SK-N-SH (cell line): Measurements from ENCODE around the gene SLC26A1. TPM values are rescaled to one million over a fixed set of nuclear protein-coding genes. Genes with fewer than 3 reads are reported as not detected.

ENCODE experiments used
- CTCF ChIA-PET: fragments of 300-600, 350-600 bp; formaldehyde crosslinking; extraction: SDS; loops from one replicate; lab custom pipeline; 2021; lab: Yijun Ruan, JAX
- POLR2A ChIA-PET: fragments of 350-600 bp; sonication (Branson Sonifier 250); formaldehyde crosslinking; extraction: SDS; loops from one replicate; lab custom pipeline; 2020; ENCODE audit warnings: antibody characterized with exemption, inconsistent platforms; lab: Yijun Ruan, JAX
- DNase-seq: peaks from one replicate; pipeline ENCODE4 v3.0.0; 2012
- H2AFZ ChIP-seq: fragments of 200-600 bp; sonication (generic); 2 replicates; pipeline ENCODE4 v1.8.1; 2016; ENCODE audit warnings: antibody characterized with exemption, mild to moderate bottlenecking, low read depth
- H3F3A ChIP-seq: fragments of 200-600 bp; sonication (generic); replicated peaks from 2 replicates; pipeline ENCODE3; 2016; ENCODE audit warnings: antibody characterized with exemption, mild to moderate bottlenecking; ENCODE audit not compliant: insufficient read depth
- H3K27ac ChIP-seq, 2 experiments: fragments of 200-500 bp in 1 of 2; fragments of 200-600 bp in 1 of 2; sonication (Bioruptor generic) in 1 of 2; sonication (generic), shearing (Covaris generic) in 1 of 2; 2 replicates each; pipeline versions ENCODE4 v1.5.1 to v1.6.1; 2014 to 2016; ENCODE audit warnings: low read depth in 2 of 2, inconsistent platforms in 1 of 2, low read length in 1 of 2, mild to moderate bottlenecking in 1 of 2, mixed read lengths in 1 of 2
- H3K27me3 ChIP-seq: fragments of 200-600 bp; sonication (generic), shearing (Covaris generic); 2 replicates; pipeline ENCODE4 v1.6.1; 2016; ENCODE audit warnings: mixed run types; ENCODE audit not compliant: insufficient read depth
- H3K36me3 ChIP-seq, 2 experiments: fragments of 200-500 bp in 1 of 2; fragments of 200-600 bp in 1 of 2; sonication (Bioruptor generic) in 1 of 2; sonication (generic) in 1 of 2; replicated peaks in 1 of 2; 2 replicates each; pipeline versions ENCODE3 to v1.5.1; 2014 to 2016; ENCODE audit warnings: low read length in 1 of 2, mild to moderate bottlenecking in 1 of 2; ENCODE audit not compliant: insufficient read depth in 2 of 2, control insufficient read depth in 1 of 2
- H3K4me1 ChIP-seq, 2 experiments: fragments of 200-500 bp in 1 of 2; fragments of 200-600 bp in 1 of 2; sonication (Bioruptor generic) in 1 of 2; sonication (generic), shearing (Covaris generic) in 1 of 2; 2 replicates each; pipeline versions ENCODE4 v1.5.1 to v1.6.1; 2014 to 2016; ENCODE audit warnings: low read depth in 1 of 2, low read length in 1 of 2, mixed run types in 1 of 2; ENCODE audit not compliant: insufficient read depth in 2 of 2, control insufficient read depth in 1 of 2
- H3K4me2 ChIP-seq: fragments of 200-600 bp; sonication (generic), shearing (Covaris generic); 2 replicates; pipeline ENCODE4 v1.6.1; 2017; ENCODE audit warnings: mixed run types
- H3K4me3 ChIP-seq, 2 experiments: fragments of 200-500 bp in 1 of 2; fragments of 200-600 bp in 1 of 2; sonication (Bioruptor generic) in 1 of 2; sonication (generic), shearing (Covaris generic) in 1 of 2; 2 replicates each; pipeline versions ENCODE4 v1.5.1 to v1.8.1; 2014 to 2016; ENCODE audit warnings: low read depth in 2 of 2, inconsistent platforms in 1 of 2, low read length in 1 of 2, mild to moderate bottlenecking in 1 of 2, mixed read lengths in 1 of 2, moderate library complexity in 1 of 2
- H3K79me2 ChIP-seq: fragments of 200-600 bp; sonication (generic); 2 replicates; pipeline ENCODE4 v1.8.1; 2017; ENCODE audit warnings: mild to moderate bottlenecking; ENCODE audit not compliant: insufficient read depth
- H3K9ac ChIP-seq: fragments of 200-600 bp; sonication (generic); 2 replicates; pipeline ENCODE4 v1.6.1; 2017; ENCODE audit warnings: mixed run types
- H3K9me2 ChIP-seq: fragments of 200-600 bp; sonication (generic); 2 replicates; pipeline ENCODE4 v1.6.1; 2017; ENCODE audit warnings: mixed run types
- H3K9me3 ChIP-seq: fragments of 200-600 bp; sonication (generic); 2 replicates; pipeline ENCODE4 v1.6.1; 2017; ENCODE audit warnings: mixed run types, mild to moderate bottlenecking, moderate library complexity
- H4K20me1 ChIP-seq: fragments of 200-600 bp; sonication (generic); 2 replicates; pipeline ENCODE4 v1.6.1; 2017; ENCODE audit warnings: mild to moderate bottlenecking, mixed run types; ENCODE audit not compliant: insufficient read depth
- CTCF ChIP-seq: fragments of 200-600 bp; sonication (generic); IDR thresholded peaks from 2 replicates; pipeline ENCODE4 v1.6.1; 2017; ENCODE audit warnings: antibody characterized with exemption, mild to moderate bottlenecking, moderate library complexity
- ELF1 ChIP-seq: IDR thresholded peaks from 2 replicates; pipeline ENCODE4 v1.4.0; 2012
- EP300 ChIP-seq, 2 experiments: IDR thresholded peaks; 2 replicates each; pipeline versions ENCODE4 v1.4.0 to v1.6.1; 2012; ENCODE audit warnings: borderline replicate concordance in 1 of 2, low read depth in 1 of 2, low read length in 1 of 2
- EZH2phosphoT487 ChIP-seq: fragments of 200-600 bp; sonication (generic); IDR thresholded peaks from 2 replicates; pipeline ENCODE4 v1.6.1; 2017; ENCODE audit warnings: low read depth, mixed run types, mild to moderate bottlenecking, antibody characterized with exemption, moderate library complexity, borderline replicate concordance
- FOSL2 ChIP-seq: IDR thresholded peaks from 2 replicates; pipeline ENCODE4 v1.4.0; 2012; ENCODE audit warnings: low read depth, mild to moderate bottlenecking, moderate library complexity, borderline replicate concordance
- FOXJ3 ChIP-seq: sonication (generic); formaldehyde crosslinking; IDR thresholded peaks from 2 replicates; pipeline ENCODE4 v1.5.1; 2020; ENCODE audit warnings: mild to moderate bottlenecking, missing genetic modification reagents
- FOXM1 ChIP-seq: IDR thresholded peaks from 2 replicates; pipeline ENCODE4 v1.4.0; 2012; ENCODE audit warnings: low read depth, mild to moderate bottlenecking
- GABPA ChIP-seq: IDR thresholded peaks from 2 replicates; pipeline ENCODE4 v1.4.0; 2012; ENCODE audit warnings: low read depth, mild to moderate bottlenecking
- IRF3 ChIP-seq: fragments of 150-350 bp; IDR thresholded peaks from 2 replicates; pipeline ENCODE4 v1.6.1; 2016; ENCODE audit warnings: mild to moderate bottlenecking, low read depth, low read length
- JUND ChIP-seq: IDR thresholded peaks from 2 replicates; pipeline ENCODE4 v1.4.0; 2012
- MAX ChIP-seq: IDR thresholded peaks from 2 replicates; pipeline ENCODE4 v1.4.0; 2012; ENCODE audit warnings: low read depth
- MXI1 ChIP-seq: IDR thresholded peaks from 2 replicates; pipeline ENCODE4 v1.6.1; 2012; ENCODE audit warnings: mild to moderate bottlenecking, low read depth, low read length, improper control_type of control experiment
- PBX3 ChIP-seq: IDR thresholded peaks from 2 replicates; pipeline ENCODE4; 2012
- POLR2AphosphoS5 ChIP-seq: IDR thresholded peaks from 2 replicates; pipeline ENCODE4 v1.6.1; 2012; ENCODE audit warnings: low read depth, low read length
- RAD21 ChIP-seq: IDR thresholded peaks from 2 replicates; pipeline ENCODE4 v1.6.1; 2012; ENCODE audit warnings: mild to moderate bottlenecking, low read length
- RXRA ChIP-seq: IDR thresholded peaks from 2 replicates; pipeline ENCODE4 v1.4.0; 2012; ENCODE audit warnings: low read depth, mild to moderate bottlenecking, borderline replicate concordance
- SIN3A ChIP-seq: IDR thresholded peaks from 2 replicates; pipeline ENCODE4 v1.6.1; 2012; ENCODE audit warnings: low read depth, mild to moderate bottlenecking, low read length, moderate library complexity, borderline replicate concordance
- TCF12 ChIP-seq: IDR thresholded peaks from 2 replicates; pipeline ENCODE4 v1.4.0; 2012
- TEAD4 ChIP-seq: IDR thresholded peaks from 2 replicates; pipeline ENCODE4 v1.4.0; 2012; ENCODE audit warnings: mild to moderate bottlenecking, borderline replicate concordance; ENCODE audit not compliant: insufficient read depth
- USF1 ChIP-seq: IDR thresholded peaks from 2 replicates; pipeline ENCODE4 v1.4.0; 2012; ENCODE audit warnings: low read depth, borderline replicate concordance
- WGBS: methylation state at CpG from one replicate; pipeline ENCODE4 v1.1.6; 2017; ENCODE audit warnings: low lambda C conversion rate; 5-methylcytosine and 5-hydroxymethylcytosine counted together
- polyA plus RNA-seq, 3 experiments: library from polyadenylated mRNA; depleted of rRNA; stranded (reverse); fragments of >200 nt; gene quantifications; 2 replicates each; pipeline ENCODE4 v1.2.3, GENCODE V29; 2012

SLC26A1 gene
- polyA plus RNA-seq, 1 of the 3 experiments (the other 2 are of a cell fraction) = 0.05 TPM

GRCh38 chr4:968221-968620 is 25.0 kb downstream of the SLC26A1 start:
- Histone ChIP-seq H4K20me1 (peaks cover 18% of the 10 kb centered on the region), H3K4me2 (no peak overlapping the region), H3F3A (no peaks in the 10 kb centered on the region), H3K79me2 (peaks cover 18% of the 10 kb centered on the region; the same call in 1 of the 2 replicates), H3K4me3 (no peak overlapping the region), H3K9me2 (no peaks in the 10 kb centered on the region), H3K9ac (no peak overlapping the region), H3K36me3 (peaks cover 0 to 28% of the 10 kb centered on the region in 2 experiments), H3K4me1 (peaks cover 7 to 14% of the 10 kb centered on the region in 2 experiments; a peak in 1 of 4 replicates), H3K27ac (no peak overlapping the region)
- POLR2A ChIA-PET = no interaction called here
- CTCF ChIA-PET = interaction anchor here (2.1 kb wide), 1 partner anchor 19 kb away, joined by 7 read pairs; the partner anchor contains the start of gene IDUA
- WGBS = 91% methylated on average over 9 of the region's 24 CpGs
- DNase-seq = no peak
- TF ChIP-seq CTCF (no peak), FOSL2 (no peak), USF1 (no peak), RAD21 (no peak), RXRA (no peak), MAX (no peak), IRF3 (no peak), EZH2phosphoT487 (no peak), TEAD4 (no peak), PBX3 (no peak), ELF1 (no peak), FOXJ3 (CRISPR knock-in tag) (no peak), MXI1 (no peak), FOXM1 (no peak), GABPA (no peak), EP300 (IDR thresholded peaks at IDR 0.05; ENCODE audit: borderline replicate concordance in 1 of 2, low read depth in 1 of 2, low read length in 1 of 2) (no peak), TCF12 (no peak), POLR2AphosphoS5 (no peak), JUND (no peak), SIN3A (no peak)
- TF ChIP-seq, all 33 proteins: peak for 0
- Histone ChIP-seq H3K9me3 (no peaks in the 10 kb centered on the region), H3K27me3 (no peaks in the 10 kb centered on the region), H2AFZ (no peak overlapping the region)
